ENCODE results near the gene GALNT17.

GALNT17 gene

GRCh38 chr7:71345117-71345884 is 213.4 kb downstream of the GALNT17 start:
- DNase-seq = no peak

DNA sequence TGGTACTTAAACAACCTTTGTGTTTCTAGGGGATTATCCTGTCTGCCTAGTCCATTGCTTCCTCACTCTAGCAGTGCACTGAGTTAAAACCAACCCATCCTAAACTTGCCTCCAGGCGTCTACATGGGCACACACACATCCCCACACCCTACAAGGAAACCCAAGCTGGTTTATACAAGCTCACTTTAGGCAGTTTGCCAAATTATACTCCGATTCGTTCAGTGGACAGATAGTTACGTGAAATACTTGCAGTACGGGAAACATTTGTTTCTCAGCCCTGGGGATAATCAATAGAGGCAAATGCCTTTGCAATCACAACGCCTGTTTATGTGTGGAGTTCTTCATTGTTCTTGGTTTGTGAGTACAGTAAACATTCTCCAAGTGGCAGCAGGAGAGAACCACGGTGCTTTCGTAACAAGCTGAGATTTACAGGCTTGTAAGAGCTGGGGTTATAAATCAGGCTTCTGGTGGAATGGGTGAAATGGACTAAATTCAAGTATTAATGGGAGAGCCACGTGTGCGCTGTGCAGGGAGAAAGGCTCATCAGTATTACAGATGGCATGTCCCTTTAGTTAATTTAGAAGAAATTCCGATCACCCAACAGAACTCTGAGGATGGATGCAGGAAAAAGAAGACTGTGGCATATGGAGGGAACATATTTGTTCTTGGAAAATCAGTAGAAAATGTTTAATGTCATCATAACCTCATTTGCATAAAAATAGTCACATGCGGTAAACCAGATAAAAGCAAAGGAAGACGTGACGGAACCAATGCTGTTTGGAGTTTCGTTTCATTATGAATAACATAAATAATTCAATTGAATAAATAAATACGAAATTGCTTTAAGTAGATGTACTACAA is 217.1 kb downstream of the GALNT17 start:
- DNase-seq = no peak

GRCh38 chr7:71349682-71350481 is 217.9 kb downstream of the GALNT17 start:
- no peak for DNase-seq

GRCh38 chr7:71350680-71351079 is 218.7 kb downstream of the GALNT17 start:
- DNase-seq = no peak

DNA sequence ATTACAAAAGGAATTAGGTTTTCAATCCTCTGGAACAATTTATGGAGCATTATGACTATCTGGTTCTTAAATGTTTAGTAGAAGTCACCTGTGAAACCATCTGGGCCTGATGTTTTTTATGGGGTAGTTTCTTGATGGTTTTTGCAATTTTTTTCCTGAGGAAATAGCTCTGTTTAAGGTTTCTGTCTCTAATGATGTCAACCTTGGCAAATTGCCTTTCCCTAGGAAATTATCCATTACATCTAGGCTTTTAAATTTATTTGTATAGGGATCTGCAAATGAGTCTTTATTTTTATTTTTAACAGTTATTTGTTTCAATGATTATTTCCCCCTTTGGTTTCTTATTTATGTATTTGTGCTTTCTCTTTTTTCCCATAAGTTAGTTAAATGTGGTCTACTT is 222.8 kb downstream of the GALNT17 start:
- DNase-seq = no peak

- no peak for DNase-seq
These were observed 229.6 kb downstream of the GALNT17 start for GRCh38 chr7:71361451-71362032.

GRCh38 chr7:71362240-71362639 is 230.3 kb downstream of the GALNT17 start:
- DNase-seq = no peak

- no peak for DNase-seq
These were observed 231.3 kb downstream of the GALNT17 start for GRCh38 chr7:71363223-71363622.

GRCh38 chr7:71363627-71364026 is 231.7 kb downstream of the GALNT17 start:
- DNase-seq = no peak

DNA sequence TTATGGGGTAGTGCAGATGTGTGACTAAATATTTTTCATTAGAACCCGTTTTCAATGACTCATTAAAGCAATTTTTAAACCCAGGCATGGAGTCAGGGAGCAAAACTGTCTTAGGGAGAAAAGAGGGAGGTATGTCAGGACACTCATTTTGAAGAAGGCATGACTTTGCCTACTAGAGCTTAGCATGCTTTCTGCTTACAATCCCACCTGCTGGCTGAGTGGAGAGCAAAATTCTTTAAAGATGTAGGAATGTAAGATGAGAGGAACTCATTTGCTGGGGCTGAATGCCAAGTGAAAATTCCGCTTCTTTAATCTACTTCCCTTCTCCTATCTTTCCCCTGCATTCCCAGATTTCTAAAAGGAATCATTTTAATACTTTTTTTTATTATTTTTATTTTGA is 232.6 kb downstream of the GALNT17 start:
- no peak for DNase-seq

- DNase-seq = no peak
These were observed 241.0 kb downstream of the GALNT17 start for GRCh38 chr7:71372991-71373390.

GRCh38 chr7:71377062-71377461 is 245.1 kb downstream of the GALNT17 start:
- DNase-seq = no peak

- no peak for DNase-seq
These were observed 245.5 kb downstream of the GALNT17 start for GRCh38 chr7:71377469-71377868.

DNA sequence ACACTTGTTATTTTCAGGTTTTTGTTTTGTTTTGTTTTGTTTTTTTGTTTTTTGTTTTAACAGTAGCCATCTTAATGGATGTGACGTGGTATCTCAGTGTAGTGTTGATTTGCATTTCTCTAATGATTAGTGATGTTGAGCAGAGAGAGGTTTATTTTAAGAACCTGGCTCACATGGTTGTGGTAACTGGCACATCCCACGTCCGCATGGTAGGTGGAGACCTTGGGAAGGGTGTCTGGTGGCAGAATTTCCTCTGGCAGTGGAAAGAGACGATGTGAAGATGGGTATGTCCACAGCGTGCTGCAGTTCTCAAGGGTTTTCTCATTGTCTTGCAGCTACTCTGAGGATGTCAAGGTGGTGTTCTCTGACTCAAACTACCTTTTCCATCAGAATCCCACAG is 252.2 kb downstream of the GALNT17 start:
- no peak for DNase-seq

- DNase-seq = no peak
These were observed 253.4 kb downstream of the GALNT17 start for GRCh38 chr7:71385330-71385729.

- DNase-seq = no peak
These were observed 254.3 kb downstream of the GALNT17 start for GRCh38 chr7:71386152-71386785.

DNA sequence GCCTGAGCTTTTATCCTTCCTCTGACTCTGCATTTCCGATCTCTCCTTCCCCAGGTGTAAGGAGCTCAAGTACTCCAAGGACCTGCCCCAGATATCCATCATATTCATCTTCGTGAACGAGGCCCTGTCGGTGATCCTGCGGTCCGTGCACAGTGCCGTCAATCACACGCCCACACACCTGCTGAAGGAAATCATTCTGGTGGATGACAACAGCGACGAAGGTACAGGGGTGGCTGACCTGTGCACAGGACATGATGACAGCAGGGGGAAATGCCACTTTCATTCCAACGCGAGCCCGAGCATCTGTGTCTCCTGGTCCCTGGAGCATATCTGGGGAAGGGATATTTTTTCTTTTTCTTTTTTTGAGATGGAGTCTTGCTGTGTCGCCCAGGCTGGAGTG is 256.2 kb downstream of the GALNT17 start:
- no peak for DNase-seq

- no peak for DNase-seq
These were observed 258.0 kb downstream of the GALNT17 start for GRCh38 chr7:71389976-71390375.

DNA sequence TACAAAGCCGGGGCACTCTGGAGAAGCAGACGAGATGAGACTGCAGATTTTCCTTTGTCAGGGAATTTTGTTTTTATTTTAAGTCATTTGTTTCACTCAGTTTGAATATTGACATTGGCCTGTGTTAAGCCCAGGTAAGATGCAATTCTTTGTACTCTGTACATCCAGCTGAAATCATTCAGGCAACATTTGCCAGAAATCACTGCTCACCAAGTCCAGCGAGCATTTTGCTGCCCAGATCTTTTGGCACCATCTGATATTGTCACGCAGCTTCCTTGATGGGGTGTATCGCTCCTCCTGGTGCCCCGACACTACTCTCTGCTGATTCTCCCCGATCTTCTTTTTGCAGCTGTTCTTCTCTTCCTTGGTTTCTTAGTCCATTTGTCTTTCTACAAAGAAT is 261.7 kb downstream of the GALNT17 start:
- DNase-seq = no peak

GRCh38 chr7:71402684-71403083 is 270.7 kb downstream of the GALNT17 start:
- no peak for DNase-seq

GRCh38 chr7:71403202-71403946 is 271.4 kb downstream of the GALNT17 start:
- no peak for DNase-seq
